HL-60/S4 (cell line): ENCODE results near the gene WFS1.

ENCODE experiments used
- in situ Hi-C: fragments of 300-500 bp; cut with MboI; formaldehyde crosslinking; loops from 2 replicates; pipeline ENCODE4 v1.14.3; 2022; ENCODE audit warnings: low sequenced_read_pairs

WFS1 gene

GRCh38 chr4:6235901-6236640 is 33.6 kb upstream of the WFS1 start:
- in situ Hi-C loops: no loop called here

DNA sequence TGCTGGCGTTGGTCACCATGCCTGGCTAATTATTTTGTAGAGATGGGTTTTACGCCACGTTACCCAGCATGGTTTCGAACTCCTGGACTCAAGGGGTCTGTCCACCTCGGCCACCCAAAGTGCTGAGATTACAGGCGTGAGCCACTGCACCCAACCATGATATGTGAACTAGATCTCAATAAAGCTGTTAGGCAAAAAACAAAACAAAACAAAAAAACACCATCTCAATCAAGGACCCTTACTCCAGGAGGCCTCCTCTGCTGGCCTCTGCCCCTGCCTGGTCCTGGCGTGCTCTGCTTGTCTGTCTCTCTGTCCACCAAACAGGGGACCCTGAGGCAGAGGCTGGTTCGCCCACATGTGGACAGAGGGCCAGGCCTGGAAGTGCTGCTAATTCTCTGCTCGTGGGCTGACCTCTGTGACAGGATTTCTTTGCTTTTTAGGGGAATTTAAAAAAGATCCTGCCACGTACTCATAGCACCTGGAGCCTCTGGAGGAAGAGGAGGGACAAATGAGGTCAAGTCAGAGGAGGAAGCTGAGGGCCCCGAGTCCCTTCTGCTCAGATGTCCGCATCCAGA is 32.7 kb upstream of the WFS1 start:
- in situ Hi-C loops: no loop called here

- in situ Hi-C loops: no loop called here
These were observed 30.2 kb upstream of the WFS1 start for GRCh38 chr4:6239486-6239885.

DNA sequence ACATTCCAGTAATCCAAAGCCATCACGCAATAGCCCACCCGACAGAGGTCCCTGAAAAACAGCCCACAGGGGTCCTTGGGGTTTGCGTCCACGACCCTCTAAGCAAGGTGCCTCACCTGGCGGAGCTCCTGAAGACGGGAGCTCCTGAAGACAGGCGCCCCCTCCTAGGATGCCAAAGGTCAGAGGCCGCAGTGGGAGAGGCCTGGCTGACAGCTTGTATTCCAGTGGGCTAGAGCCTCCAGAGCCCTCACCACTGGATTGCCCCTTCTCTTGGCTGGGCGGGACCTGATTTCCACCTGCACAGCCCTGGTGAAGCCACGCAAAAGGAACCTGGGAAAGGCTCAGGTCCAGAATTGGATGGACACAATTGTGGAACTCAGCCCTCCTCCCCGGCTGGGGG is 29.7 kb upstream of the WFS1 start:
- in situ Hi-C loops: no loop called here

GRCh38 chr4:6241062-6241845 is 28.4 kb upstream of the WFS1 start:
- in situ Hi-C loops: no loop called here

GRCh38 chr4:6242271-6243029 is 27.2 kb upstream of the WFS1 start:
- in situ Hi-C loops: no loop called here

DNA sequence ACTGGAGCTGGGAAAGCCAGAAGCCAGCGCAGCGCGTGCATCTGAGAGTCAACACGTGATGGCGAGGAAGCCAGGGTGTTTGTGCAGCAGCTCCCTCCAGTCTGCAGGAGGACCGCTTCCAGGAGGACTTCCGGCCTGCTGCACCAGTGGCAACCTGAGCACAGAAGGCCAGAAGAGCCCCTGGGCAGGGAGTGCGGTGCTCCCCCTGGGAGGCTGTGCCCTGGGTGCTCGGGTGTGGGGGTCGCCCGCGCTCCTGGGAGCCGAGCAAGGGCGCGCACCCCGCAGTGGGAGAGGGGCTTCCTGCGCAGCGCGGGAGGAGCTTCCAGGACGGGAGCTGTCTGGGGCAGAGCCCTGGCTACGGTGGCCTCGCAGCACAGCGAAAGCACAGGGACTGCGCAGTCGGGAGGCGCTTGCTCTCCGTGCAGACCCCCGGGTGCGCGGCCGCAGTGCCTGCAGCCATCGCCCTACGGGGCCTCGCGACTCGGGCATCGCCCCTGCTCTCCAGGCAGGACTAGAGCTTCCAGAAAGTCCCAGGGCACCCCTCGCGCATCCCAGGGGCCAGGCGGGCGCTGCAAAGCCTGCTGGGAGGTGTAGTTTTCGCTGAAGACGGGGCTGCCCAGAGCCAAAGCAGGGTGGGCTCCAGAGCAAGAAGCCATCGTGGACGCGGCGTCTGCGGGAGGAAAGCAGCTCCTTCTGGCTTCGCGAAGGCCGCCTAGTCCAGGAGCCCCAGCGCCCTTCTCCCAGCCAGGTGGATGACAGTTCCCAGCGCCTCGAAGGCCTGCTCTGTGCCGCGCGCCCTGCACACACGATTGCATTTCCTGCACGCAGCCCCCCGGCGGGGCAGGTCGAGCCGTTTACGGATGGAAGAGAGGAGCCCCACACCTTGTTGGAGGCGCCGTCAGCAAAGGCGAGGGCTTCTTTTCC is 24.1 kb upstream of the WFS1 start:
- in situ Hi-C loops: no loop called here

- in situ Hi-C loops: no loop called here
These were observed 23.4 kb upstream of the WFS1 start for GRCh38 chr4:6246170-6246634.

- in situ Hi-C loops: no loop called here
These were observed 21.3 kb upstream of the WFS1 start for GRCh38 chr4:6248394-6248793.

DNA sequence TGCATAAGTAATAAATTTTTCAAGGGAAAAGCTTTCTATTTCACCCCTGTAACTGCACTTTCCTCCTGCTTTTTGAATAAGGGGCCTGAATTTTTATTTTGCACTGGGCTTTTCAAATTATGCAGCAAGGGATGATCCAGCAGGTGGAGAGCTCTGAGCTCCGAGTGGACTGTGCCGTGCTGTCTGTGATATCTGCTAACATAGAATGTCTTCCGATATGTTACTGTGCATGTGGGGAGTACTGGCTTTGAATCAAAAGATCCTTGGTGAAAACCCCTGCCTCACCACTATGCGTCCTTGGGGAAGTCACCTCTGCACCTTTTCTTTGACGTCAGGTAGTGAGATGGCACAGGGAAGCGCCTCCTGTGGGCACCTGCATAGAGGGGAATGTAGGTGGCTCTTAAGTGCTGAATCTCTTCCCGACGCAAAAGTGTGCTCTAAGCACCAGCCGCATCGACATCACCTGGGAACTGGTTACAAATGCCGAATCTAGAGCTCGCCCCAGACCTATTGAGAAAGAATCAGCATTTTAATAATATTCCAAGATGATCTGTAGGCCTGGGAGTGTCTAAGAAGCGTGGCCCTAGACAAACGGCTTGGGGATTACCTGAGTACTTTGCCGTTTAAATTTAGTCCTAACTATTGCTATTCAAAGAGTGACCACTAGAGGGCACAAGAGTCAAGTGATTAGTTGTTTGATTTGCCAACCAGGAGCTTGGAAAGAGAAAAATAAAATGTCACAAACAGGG is 19.2 kb upstream of the WFS1 start:
- in situ Hi-C loops: loop anchor here (5.0 kb wide), 1 partner anchor 77 kb away; no protein-coding TSS in a partner anchor

GRCh38 chr4:6250984-6251295 is 18.7 kb upstream of the WFS1 start:
- in situ Hi-C loops: loop anchor here (5.0 kb wide), 1 partner anchor 76 kb away; no protein-coding TSS in a partner anchor

DNA sequence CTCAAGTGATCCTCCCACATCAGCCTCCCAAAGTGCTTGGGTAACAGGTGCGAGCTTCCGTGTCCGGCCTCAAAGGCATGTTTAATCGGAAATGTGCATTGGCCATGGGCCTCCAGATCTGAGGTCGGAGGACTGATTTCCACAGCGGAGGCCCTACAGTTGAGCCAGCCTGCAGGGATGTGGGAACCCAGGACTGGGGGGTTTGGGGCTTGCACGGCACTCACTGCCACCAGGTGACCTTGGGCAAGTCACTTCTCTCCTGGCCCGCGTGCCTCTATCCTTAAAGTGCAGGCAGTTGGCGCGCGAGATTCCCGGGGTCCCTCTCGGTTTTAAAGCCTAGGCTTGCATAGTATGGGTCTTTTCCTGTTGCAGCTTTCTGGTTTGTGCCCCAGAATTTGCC is 18.3 kb upstream of the WFS1 start:
- in situ Hi-C loops: loop anchor here (5.0 kb wide), 1 partner anchor 76 kb away; no protein-coding TSS in a partner anchor

GRCh38 chr4:6252051-6252450 is 17.6 kb upstream of the WFS1 start:
- in situ Hi-C loops: loop anchor here (5.0 kb wide), 1 partner anchor 75 kb away; no protein-coding TSS in a partner anchor

- in situ Hi-C loops: loop anchor here (5.0 kb wide), 1 partner anchor 74 kb away; no protein-coding TSS in a partner anchor
These were observed 16.5 kb upstream of the WFS1 start for GRCh38 chr4:6253111-6253510.

DNA sequence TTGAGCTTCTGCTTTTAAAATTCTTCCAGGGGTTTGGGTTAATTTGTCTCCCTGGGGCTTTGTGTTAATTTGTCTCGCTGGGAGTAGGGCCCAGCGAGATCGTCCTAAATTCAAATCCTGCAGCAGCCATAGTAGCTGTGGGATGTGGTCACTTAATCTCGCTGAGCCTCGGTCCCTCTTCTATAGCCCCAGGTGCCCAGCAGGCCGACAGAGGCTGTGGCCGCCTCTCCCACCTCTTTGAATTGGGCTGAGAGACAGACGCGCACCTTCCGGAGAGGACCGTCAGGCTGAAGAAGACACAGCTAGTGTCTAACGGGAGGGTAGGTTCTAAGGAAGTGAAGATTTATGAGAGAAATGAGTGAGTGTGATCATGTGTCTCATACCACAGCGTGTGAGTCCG is 15.7 kb upstream of the WFS1 start:
- in situ Hi-C loops: loop anchor here (5.0 kb wide), 1 partner anchor 73 kb away; no protein-coding TSS in a partner anchor

DNA sequence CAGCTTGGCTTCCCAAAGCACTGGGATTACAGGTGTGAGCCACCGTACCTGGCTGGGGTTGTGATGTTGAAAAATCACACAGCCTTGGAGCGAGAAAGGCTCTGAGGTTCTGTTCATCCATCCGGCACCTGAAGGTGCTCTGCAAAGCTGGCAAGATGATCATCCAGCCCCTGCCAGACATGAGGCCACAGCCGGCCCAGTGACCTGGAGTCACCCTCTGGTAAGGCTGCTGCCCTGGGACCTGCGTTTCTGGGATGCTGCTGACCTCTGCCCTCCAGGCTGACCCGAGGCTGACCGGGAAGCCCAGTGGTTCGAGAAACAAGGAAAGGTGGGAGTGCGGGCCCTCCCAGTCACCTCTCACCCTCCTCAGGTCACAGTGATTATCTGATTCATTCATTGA is 13.5 kb upstream of the WFS1 start:
- in situ Hi-C loops: no loop called here

DNA sequence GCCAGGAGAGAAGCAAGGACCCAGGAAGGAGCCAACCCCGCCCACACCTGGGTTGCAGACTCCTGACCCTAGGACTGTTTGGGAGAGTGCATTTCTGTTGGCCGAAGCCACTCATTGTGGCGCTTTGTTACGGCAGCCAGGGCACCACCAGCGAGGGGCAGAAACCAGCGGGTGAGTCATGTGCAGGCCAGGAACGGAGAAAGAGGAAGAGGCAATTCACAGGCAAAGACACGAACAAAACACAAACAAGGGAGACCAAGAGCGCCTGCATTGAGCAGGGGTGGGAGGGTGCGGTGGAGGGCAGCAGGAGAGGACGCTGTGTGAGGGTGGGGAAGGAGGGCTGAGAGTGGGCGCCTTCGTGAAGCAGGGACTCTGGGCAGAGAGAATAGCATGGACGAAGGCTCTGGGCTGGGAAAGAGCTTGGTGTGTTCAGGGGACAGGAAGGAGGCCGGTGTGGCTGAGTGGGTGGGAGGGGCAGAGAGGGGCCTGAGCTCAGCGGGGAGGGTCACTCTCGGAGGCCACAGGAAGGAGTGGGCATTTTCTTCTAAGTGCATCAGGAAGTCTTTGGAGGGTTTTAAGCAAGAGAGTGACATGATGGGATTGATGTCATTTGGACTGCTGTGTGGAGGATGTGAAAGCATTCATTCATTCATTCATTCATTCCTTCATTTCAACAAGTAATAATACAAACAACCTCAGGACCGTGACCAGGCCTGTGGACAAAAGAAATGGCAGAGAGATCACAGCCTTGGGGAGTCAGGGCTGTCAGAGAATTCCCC is 12.2 kb upstream of the WFS1 start:
- in situ Hi-C loops: no loop called here

DNA sequence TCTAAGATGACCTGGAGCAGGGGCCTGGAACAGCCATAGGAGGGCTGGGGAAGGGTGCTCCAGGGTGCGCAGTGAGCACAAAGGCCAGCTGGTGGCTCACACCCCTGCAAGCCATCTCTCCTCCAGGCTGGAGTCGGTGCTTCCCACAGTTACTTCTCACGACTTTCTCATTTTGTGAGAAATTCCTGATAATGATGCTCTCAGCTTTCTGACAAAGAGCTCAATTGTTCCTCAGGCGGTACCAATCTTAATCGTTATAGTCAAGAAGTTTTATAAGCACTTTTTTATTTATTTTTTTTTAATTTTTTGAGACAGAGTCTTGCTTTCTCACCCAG is 11.7 kb upstream of the WFS1 start:
- in situ Hi-C loops: no loop called here

DNA sequence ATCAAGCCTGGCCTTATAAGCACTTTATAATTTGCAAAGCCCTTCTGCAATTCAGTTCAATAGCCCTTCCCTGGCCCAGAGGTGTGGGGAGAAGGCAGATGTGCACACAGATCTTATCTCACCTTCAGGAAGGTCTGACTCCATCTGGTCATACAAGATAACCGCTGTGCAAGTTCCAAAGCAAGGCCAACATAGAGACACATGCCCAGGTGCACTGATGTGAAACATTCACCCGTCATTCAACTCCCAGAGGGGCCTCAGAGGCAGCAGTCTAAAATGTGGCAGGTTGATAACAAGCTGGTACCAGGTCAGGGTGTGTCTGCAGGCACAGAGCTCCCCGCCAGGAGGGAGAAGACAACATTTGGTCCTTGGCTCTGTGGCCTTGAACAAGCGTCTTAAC is 10.9 kb upstream of the WFS1 start:
- in situ Hi-C loops: no loop called here
